ENCODE measurements around the gene LSM3.

- TF ChIP-seq CTCF (conservative IDR thresholded peaks at IDR 0.05; ENCODE audit: low read depth, low read length) (no peak), RFX5 (IDR thresholded peaks at IDR 0.05; ENCODE audit: low read depth, low read length) (no peak), MAZ (IDR thresholded peaks at IDR 0.05; ENCODE audit: borderline replicate concordance, low read depth, low read length) (no peak), POLR2A (IDR thresholded peaks at IDR 0.05; ENCODE audit: low read depth, low read length) (no peak), RAD21 (IDR thresholded peaks at IDR 0.05; ENCODE audit: low read length) (no peak), CHD1 (IDR thresholded peaks at IDR 0.05; ENCODE audit: low read depth, low read length) (no peak), SMC3 (IDR thresholded peaks at IDR 0.05; ENCODE audit: low read depth, low read length) (no peak), MXI1 (IDR thresholded peaks at IDR 0.05; ENCODE audit: borderline replicate concordance, low read depth, low read length) (no peak), MAFK (IDR thresholded peaks at IDR 0.05; ENCODE audit: low read depth, low read length) (no peak), RCOR1 (IDR thresholded peaks at IDR 0.05; ENCODE audit: insufficient replicate concordance, low read length) (no peak), CEBPB (IDR thresholded peaks at IDR 0.05; ENCODE audit: low read depth, low read length) (no peak), USF2 (IDR thresholded peaks at IDR 0.05; ENCODE audit: low read depth, low read length) (no peak)
Observed at GRCh38 chr3:14156843-14157561, 21.6 kb upstream of the LSM3 start.
